Dendritic cell treated with granulocyte-macrophage colony-stimulating factor and Interleukin-4, amounts not matched to agents 40 ng/mL and 50 ng/mL, for 4 days (primary cell): ENCODE data around the gene SLC22A4.
A peak's percentile ranks its signal among the peaks of the same experiment; 100 is the strongest.

Experiments used
- H3K27ac Mint-ChIP-seq: one replicate; pipeline ENCODE4 v1.8.0; 2022; ENCODE audit warnings: mild to moderate bottlenecking, mixed read lengths
- H3K27me3 Mint-ChIP-seq: one replicate; pipeline ENCODE4 v1.8.0; 2022; ENCODE audit warnings: mild to moderate bottlenecking, mixed read lengths
- H3K36me3 Mint-ChIP-seq: one replicate; pipeline ENCODE4 v1.8.0; 2022; ENCODE audit warnings: low read depth, mixed read lengths
- H3K4me1 Mint-ChIP-seq: one replicate; pipeline ENCODE4 v1.8.0; 2022; ENCODE audit warnings: low read depth, mixed read lengths
- H3K4me3 Mint-ChIP-seq: one replicate; pipeline ENCODE4 v1.8.0; 2022; ENCODE audit warnings: mild to moderate bottlenecking, moderate library complexity, mixed read lengths
- H3K9me3 Mint-ChIP-seq: one replicate; pipeline ENCODE4 v1.8.0; 2022; ENCODE audit warnings: mixed read lengths
- intact Hi-C: fragments of 100-400 bp; cut with micrococcal nuclease; formaldehyde crosslinking; loops from one replicate; pipeline ENCODE4 v1.15.0; 2022

Gene SLC22A4

GRCh38 chr5:132383261-132383660, 89.1 kb downstream of the SLC22A4 start:
- Mint-ChIP-seq H3K9me3 (no peaks in the 10 kb centered on the region), H3K27me3 (no peaks in the 10 kb centered on the region), H3K4me1 (peaks cover 31% of the 10 kb centered on the region), H3K4me3 (no peak overlapping the region), H3K36me3 (peaks cover 41% of the 10 kb centered on the region), H3K27ac (no peak overlapping the region)
- intact Hi-C loops, result no loop called here

GRCh38 chr5:132383984-132384383, 89.8 kb downstream of the SLC22A4 start:
- Mint-ChIP-seq H3K27me3 (no peaks in the 10 kb centered on the region), H3K4me3 (no peak overlapping the region), H3K36me3 (peaks cover 36% of the 10 kb centered on the region), H3K27ac (no peak overlapping the region), H3K9me3 (no peaks in the 10 kb centered on the region), H3K4me1 (peaks cover 39% of the 10 kb centered on the region)
- intact Hi-C loops, result no loop called here

GRCh38 chr5:132384506-132385050, 90.4 kb downstream of the SLC22A4 start:
- Mint-ChIP-seq H3K4me3 (no peak overlapping the region), H3K27ac (no peak overlapping the region), H3K36me3 (peaks cover 36% of the 10 kb centered on the region), H3K4me1 (peaks cover 45% of the 10 kb centered on the region), H3K27me3 (no peaks in the 10 kb centered on the region), H3K9me3 (no peaks in the 10 kb centered on the region)
- intact Hi-C loops, result loop anchor here (5.0 kb wide), 2 partner anchors 328 to 498 kb away; no protein-coding TSS in a partner anchor

- H3K4me3 Mint-ChIP-seq, result no peak overlapping the region
- peaks cover 53% of the 10 kb centered on the region for H3K4me1 Mint-ChIP-seq
- H3K27ac Mint-ChIP-seq, result peak overlapping the region; percentile 62
- no peaks in the 10 kb centered on the region for H3K9me3 Mint-ChIP-seq
- intact Hi-C loops, result loop anchor here (1.0 to 5.0 kb wide), 4 partner anchors 116 to 497 kb away; no protein-coding TSS in a partner anchor
- no peaks in the 10 kb centered on the region for H3K27me3 Mint-ChIP-seq
- H3K36me3 Mint-ChIP-seq, result peaks cover 26% of the 10 kb centered on the region
Measured at GRCh38 chr5:132385326-132386105, 91.3 kb downstream of the SLC22A4 start.

GRCh38 chr5:132386644-132387286, 92.6 kb downstream of the SLC22A4 start:
- no peaks in the 10 kb centered on the region for H3K9me3 Mint-ChIP-seq
- peaks cover 53% of the 10 kb centered on the region for H3K4me1 Mint-ChIP-seq
- intact Hi-C loops, result loop anchor here (1.0 to 5.0 kb wide), 5 partner anchors 25 to 496 kb away; no protein-coding TSS in a partner anchor
- peak overlapping the region; percentile 88 for H3K27ac Mint-ChIP-seq
- H3K4me3 Mint-ChIP-seq, result no peak overlapping the region
- H3K27me3 Mint-ChIP-seq, result no peaks in the 10 kb centered on the region
- peaks cover 29% of the 10 kb centered on the region for H3K36me3 Mint-ChIP-seq

GRCh38 chr5:132387640-132388117, 93.5 kb downstream of the SLC22A4 start:
- intact Hi-C loops, result loop anchor here (1.0 to 5.0 kb wide), 3 partner anchors 24 to 495 kb away; no protein-coding TSS in a partner anchor
- no peaks in the 10 kb centered on the region for H3K27me3 Mint-ChIP-seq
- H3K9me3 Mint-ChIP-seq, result no peaks in the 10 kb centered on the region
- peaks cover 53% of the 10 kb centered on the region for H3K4me1 Mint-ChIP-seq
- H3K27ac Mint-ChIP-seq, result peak overlapping the region; percentile 88
- peak overlapping the region; percentile 44 for H3K4me3 Mint-ChIP-seq
- H3K36me3 Mint-ChIP-seq, result peaks cover 34% of the 10 kb centered on the region

- no peak overlapping the region for H3K4me3 Mint-ChIP-seq
- H3K27ac Mint-ChIP-seq, result peak overlapping the region; percentile 88
- peaks cover 38% of the 10 kb centered on the region for H3K36me3 Mint-ChIP-seq
- H3K4me1 Mint-ChIP-seq, result peaks cover 53% of the 10 kb centered on the region
- no peaks in the 10 kb centered on the region for H3K27me3 Mint-ChIP-seq
- intact Hi-C loops, result loop anchor here (5.0 kb wide), 2 partner anchors 324 to 494 kb away; no protein-coding TSS in a partner anchor
- H3K9me3 Mint-ChIP-seq, result no peaks in the 10 kb centered on the region
Measured at GRCh38 chr5:132388244-132389050, 94.3 kb downstream of the SLC22A4 start.

GRCh38 chr5:132389051-132389331, 94.8 kb downstream of the SLC22A4 start:
- Mint-ChIP-seq H3K27ac (peak overlapping the region; percentile 88), H3K4me3 (no peak overlapping the region), H3K27me3 (no peaks in the 10 kb centered on the region), H3K36me3 (peaks cover 43% of the 10 kb centered on the region), H3K9me3 (no peaks in the 10 kb centered on the region), H3K4me1 (peaks cover 53% of the 10 kb centered on the region)
- intact Hi-C loops, result loop anchor here (5.0 kb wide), 2 partner anchors 323 to 493 kb away; no protein-coding TSS in a partner anchor

GRCh38 chr5:132389585-132390286, 95.5 kb downstream of the SLC22A4 start:
- Mint-ChIP-seq H3K4me1 (peaks cover 53% of the 10 kb centered on the region), H3K4me3 (no peak overlapping the region), H3K27ac (peak overlapping the region; percentile 88), H3K9me3 (no peaks in the 10 kb centered on the region), H3K36me3 (peaks cover 45% of the 10 kb centered on the region), H3K27me3 (no peaks in the 10 kb centered on the region)
- intact Hi-C loops, result loop anchor here (5.0 kb wide), 2 partner anchors 323 to 493 kb away; no protein-coding TSS in a partner anchor

- H3K27me3 Mint-ChIP-seq, result no peaks in the 10 kb centered on the region
- no peak overlapping the region for H3K4me3 Mint-ChIP-seq
- intact Hi-C loops, result no loop called here
- H3K27ac Mint-ChIP-seq, result no peak overlapping the region
- H3K36me3 Mint-ChIP-seq, result peaks cover 54% of the 10 kb centered on the region
- H3K9me3 Mint-ChIP-seq, result no peaks in the 10 kb centered on the region
- peaks cover 42% of the 10 kb centered on the region for H3K4me1 Mint-ChIP-seq
Measured at GRCh38 chr5:132391247-132391646, 97.1 kb downstream of the SLC22A4 start.

- no peak overlapping the region for H3K4me3 Mint-ChIP-seq
- H3K4me1 Mint-ChIP-seq, result peaks cover 35% of the 10 kb centered on the region
- intact Hi-C loops, result no loop called here
- no peaks in the 10 kb centered on the region for H3K9me3 Mint-ChIP-seq
- no peaks in the 10 kb centered on the region for H3K27me3 Mint-ChIP-seq
- H3K27ac Mint-ChIP-seq, result no peak overlapping the region
- H3K36me3 Mint-ChIP-seq, result peaks cover 54% of the 10 kb centered on the region
Measured at GRCh38 chr5:132391870-132392269, 97.7 kb downstream of the SLC22A4 start.

GRCh38 chr5:132392411-132392810, 98.2 kb downstream of the SLC22A4 start:
- H3K27ac Mint-ChIP-seq, result no peak overlapping the region
- H3K4me3 Mint-ChIP-seq, result no peak overlapping the region
- H3K9me3 Mint-ChIP-seq, result no peaks in the 10 kb centered on the region
- H3K27me3 Mint-ChIP-seq, result no peaks in the 10 kb centered on the region
- intact Hi-C loops, result no loop called here
- peaks cover 30% of the 10 kb centered on the region for H3K4me1 Mint-ChIP-seq
- H3K36me3 Mint-ChIP-seq, result peaks cover 54% of the 10 kb centered on the region
